D721Med (cell line): ENCODE measurements around the gene PNMA1.
A peak's percentile ranks its signal among the peaks of the same experiment; 100 is the strongest.

Experiments used
- DNase-seq: peaks from one replicate; pipeline ENCODE4 v3.0.0; 2011; ENCODE audit warnings: low spot score; ENCODE audit not compliant: insufficient read length
- FAIRE-seq: peaks from 2 replicates; lab custom pipeline; 2011; peaks lifted over from hg19 to GRCh38; lab: Jason Lieb, UNC
- CTCF ChIP-seq: IDR thresholded peaks from 2 replicates; pipeline ENCODE4 v1.5.1; 2012; ENCODE audit warnings: mild to moderate bottlenecking, control low read depth; ENCODE audit not compliant: insufficient read depth; ENCODE audit errors: missing control alignments

Gene PNMA1

GRCh38 chr14:73754911-73755360, 40.8 kb upstream of the PNMA1 start:
- FAIRE-seq (no peak), DNase-seq (peak; percentile 74)

GRCh38 chr14:73753887-73754795, 40.0 kb upstream of the PNMA1 start:
- DNase-seq, result no peak
- no peak for FAIRE-seq
- no peak for TF ChIP-seq CTCF

More at GRCh38 chr14:73754911-73755360, 40.8 kb upstream of the PNMA1 start:
- no peak for TF ChIP-seq CTCF

- FAIRE-seq, result no peak
- no peak for DNase-seq
- no peak for TF ChIP-seq CTCF
These were observed 39.1 kb upstream of the PNMA1 start for GRCh38 chr14:73753124-73753886.

GRCh38 chr14:73752297-73752992, 38.3 kb upstream of the PNMA1 start:
- DNase-seq, result no peak
- TF ChIP-seq CTCF, result peak; percentile 1
- FAIRE-seq, result no peak

- no peak for FAIRE-seq
- TF ChIP-seq CTCF, result no peak
- no peak for DNase-seq
These were observed 37.0 kb upstream of the PNMA1 start for GRCh38 chr14:73751157-73751691.

GRCh38 chr14:73750531-73750901, 36.3 kb upstream of the PNMA1 start:
- no peak for TF ChIP-seq CTCF
- FAIRE-seq (no peak), DNase-seq (no peak)
